Measurements from ENCODE around the gene ROR1. TPM values are rescaled to one million over a fixed set of nuclear protein-coding genes. Genes with fewer than 3 reads are reported as not detected.

The ROR1 gene
- total and polyA plus RNA-seq, 10 of the 15 experiments (the other 5 are each of a cell fraction or from before 2014, with no cell fraction given), result 0.02 to 0.08 (median 0.05) TPM; not detected in 6

- no peak for TF ChIP-seq CUX1 (IDR thresholded peaks at IDR 0.05; ENCODE audit: insufficient replicate concordance, low read depth, low read length)
- no peak for TF ChIP-seq ZNF24 (IDR thresholded peaks at IDR 0.05)
- TF ChIP-seq GATAD2B (conservative IDR thresholded peaks at IDR 0.05; ENCODE audit: low read depth), result no peak
- TF ChIP-seq LARP7 (IDR thresholded peaks at IDR 0.05), result no peak
Measured at GRCh38 chr1:63856924-63857323, 83.1 kb downstream of the ROR1 start (continued).

- no peaks in the 10 kb centered on the region for H3K79me2 ChIP-seq (ENCODE audit: control insufficient read depth, insufficient read depth, low read length)
- no peak overlapping the region for H3K27ac ChIP-seq (ENCODE audit: control insufficient read depth, insufficient read depth)
- no peaks in the 10 kb centered on the region; a peak in 2 of 4 replicates for H3K27me3 ChIP-seq (replicated peaks in 1 of 2; ENCODE audit: control insufficient read depth in 2 of 2, insufficient read depth in 2 of 2, low read length in 1 of 2)
- no peaks in the 10 kb centered on the region for H3K4me1 ChIP-seq (ENCODE audit: control insufficient read depth, insufficient read depth, low read length)
- TF ChIP-seq POU2F2 (IDR thresholded peaks at IDR 0.05; ENCODE audit: borderline replicate concordance, low read depth, low read length), result no peak
- no peaks in the 10 kb centered on the region for H3K9me3 ChIP-seq (replicated peaks; ENCODE audit: control insufficient read depth, insufficient read depth, low read length)
- no peaks in the 10 kb centered on the region for H4K20me1 ChIP-seq (ENCODE audit: control insufficient read depth, insufficient read depth)
- no peak overlapping the region for H2AFZ ChIP-seq (ENCODE audit: control insufficient read depth, low read depth, low read length)
- no peak overlapping the region for H3K4me3 ChIP-seq
- SMC1A ChIA-PET (ENCODE audit: uncharacterized antibody, unreplicated experiment), result interaction anchor here (1.0 kb wide), 1 partner anchor 13 kb away, joined by 4 read pairs; no protein-coding TSS in a partner anchor
- ATAC-seq, result no peak
- no peak overlapping the region for H3K9ac ChIP-seq (ENCODE audit: control insufficient read depth, insufficient read depth, low read length)
- CTCF ChIA-PET, result interaction anchor here (0.8 kb wide), 1 partner anchor 13 kb away, joined by 3 read pairs; no protein-coding TSS in a partner anchor
- 15% methylated on average over 2 of the region's 2 CpGs for WGBS (ENCODE audit: insufficient coverage, insufficient replicate concordance, low lambda C conversion rate, missing lambda C conversion rate)
- intact Hi-C loops (cut with micrococcal nuclease; ENCODE audit: unreplicated experiment) (no loop called here), in situ Hi-C loops (cut with MboI) (no loop called here)
- no peak overlapping the region for H3K4me2 ChIP-seq (ENCODE audit: control insufficient read depth, insufficient read depth)
- no peak for FAIRE-seq
- POLR2A ChIA-PET, result no interaction called here
- no peaks in the 10 kb centered on the region for H3K36me3 ChIP-seq (ENCODE audit: control insufficient read depth in 2 of 2, insufficient read depth in 2 of 2, low read length in 1 of 2)
- no TSS peak for BruUV-seq (replicated peaks)
- RAD21 ChIA-PET (ENCODE audit: unreplicated experiment), result no interaction called here
- DNase-seq (ENCODE audit: low read depth, low spot score), result no peak
Measured at GRCh38 chr1:63857478-63857877, 83.7 kb downstream of the ROR1 start.
